Measurements from ENCODE around the gene MEGF11. TPM values are rescaled to one million over a fixed set of nuclear protein-coding genes. Genes with fewer than 3 reads are reported as not detected.

The MEGF11 gene
- total and polyA plus RNA-seq, 3 experiments from 2014 or later, result not detected

- H3K4me1 ChIP-seq (ENCODE audit: insufficient read depth, low read length), result no peaks in the 10 kb centered on the region
- POLR2A ChIA-PET, result no interaction called here
- H3K27me3 ChIP-seq (ENCODE audit: insufficient read depth, low read length, poor library complexity, severe bottlenecking), result no peaks in the 10 kb centered on the region
- Mint-ChIP-seq H3K4me1 (no peaks in the 10 kb centered on the region), H3K4me3 (no peak overlapping the region), H3K36me3 (no peaks in the 10 kb centered on the region), H3K27ac (no peak overlapping the region), H3K9me3 (no peaks in the 10 kb centered on the region), H3K27me3 (peaks cover 20 to 60% of the 10 kb centered on the region in 2 donors)
- CTCF ChIA-PET, result no interaction called here
- no peak overlapping the region for H3K27ac ChIP-seq (ENCODE audit: low read depth, low read length)
- no peak for DNase-seq
- H3K9me3 ChIP-seq (ENCODE audit: low read length), result no peaks in the 10 kb centered on the region
- no peak overlapping the region for H3K4me3 ChIP-seq (ENCODE audit: low read length)
- H3K36me3 ChIP-seq (ENCODE audit: insufficient read depth, low read length), result no peaks in the 10 kb centered on the region
Measured at GRCh38 chr15:66025015-66025452, 228.5 kb downstream of the MEGF11 start.

- no peaks in the 10 kb centered on the region for H3K36me3 Mint-ChIP-seq
- ChIA-PET POLR2A (no interaction called here), CTCF (no interaction called here)
- Histone ChIP-seq H3K27ac (ENCODE audit: low read depth, low read length) (no peak overlapping the region), H3K27me3 (ENCODE audit: insufficient read depth, low read length, poor library complexity, severe bottlenecking) (no peaks in the 10 kb centered on the region), H3K4me3 (ENCODE audit: low read length) (no peak overlapping the region), H3K9me3 (ENCODE audit: low read length) (no peaks in the 10 kb centered on the region), H3K4me1 (ENCODE audit: insufficient read depth, low read length) (no peaks in the 10 kb centered on the region), H3K36me3 (ENCODE audit: insufficient read depth, low read length) (no peaks in the 10 kb centered on the region)
- H3K4me1 Mint-ChIP-seq, result no peaks in the 10 kb centered on the region
- no peak for DNase-seq
- H3K27ac Mint-ChIP-seq, result no peak overlapping the region
- H3K4me3 Mint-ChIP-seq, result no peak overlapping the region
- no peaks in the 10 kb centered on the region for H3K9me3 Mint-ChIP-seq
- peaks cover 16 to 59% of the 10 kb centered on the region in 2 donors for H3K27me3 Mint-ChIP-seq
Measured at GRCh38 chr15:66024116-66024515, 229.4 kb downstream of the MEGF11 start.

GRCh38 chr15:66023311-66023972, 230.1 kb downstream of the MEGF11 start:
- Mint-ChIP-seq H3K9me3 (no peaks in the 10 kb centered on the region), H3K27me3 (peaks cover 22 to 60% of the 10 kb centered on the region in 2 donors), H3K27ac (no peak overlapping the region), H3K36me3 (no peaks in the 10 kb centered on the region), H3K4me1 (no peaks in the 10 kb centered on the region), H3K4me3 (no peak overlapping the region)
- no peak for DNase-seq
- no peaks in the 10 kb centered on the region for H3K27me3 ChIP-seq (ENCODE audit: insufficient read depth, low read length, poor library complexity, severe bottlenecking)
- H3K27ac ChIP-seq (ENCODE audit: low read depth, low read length), result no peak overlapping the region
- H3K36me3 ChIP-seq (ENCODE audit: insufficient read depth, low read length), result no peaks in the 10 kb centered on the region
- no peaks in the 10 kb centered on the region for H3K9me3 ChIP-seq (ENCODE audit: low read length)
- ChIA-PET CTCF (no interaction called here), POLR2A (no interaction called here)
- no peak overlapping the region for H3K4me3 ChIP-seq (ENCODE audit: low read length)
- no peaks in the 10 kb centered on the region for H3K4me1 ChIP-seq (ENCODE audit: insufficient read depth, low read length)

GRCh38 chr15:66022163-66022525, 231.4 kb downstream of the MEGF11 start:
- DNase-seq, result no peak
- no peaks in the 10 kb centered on the region for H3K36me3 ChIP-seq (ENCODE audit: insufficient read depth, low read length)
- H3K9me3 ChIP-seq (ENCODE audit: low read length), result no peaks in the 10 kb centered on the region
- no peak overlapping the region for H3K27ac ChIP-seq (ENCODE audit: low read depth, low read length)
- H3K4me3 ChIP-seq (ENCODE audit: low read length), result no peak overlapping the region
- H3K9me3 Mint-ChIP-seq, result no peaks in the 10 kb centered on the region
- no peaks in the 10 kb centered on the region for H3K4me1 Mint-ChIP-seq
- H3K27me3 Mint-ChIP-seq, result peaks cover 22 to 60% of the 10 kb centered on the region in 2 donors
- POLR2A ChIA-PET, result no interaction called here
- H3K27ac Mint-ChIP-seq, result no peak overlapping the region
- no peak overlapping the region for H3K4me3 Mint-ChIP-seq
- CTCF ChIA-PET, result no interaction called here
- H3K27me3 ChIP-seq (ENCODE audit: insufficient read depth, low read length, poor library complexity, severe bottlenecking), result no peaks in the 10 kb centered on the region
- no peaks in the 10 kb centered on the region for H3K4me1 ChIP-seq (ENCODE audit: insufficient read depth, low read length)
- H3K36me3 Mint-ChIP-seq, result no peaks in the 10 kb centered on the region

- ChIA-PET POLR2A (no interaction called here), CTCF (no interaction called here)
- H3K27ac ChIP-seq (ENCODE audit: low read depth, low read length), result no peak overlapping the region
- H3K27me3 ChIP-seq (ENCODE audit: insufficient read depth, low read length, poor library complexity, severe bottlenecking), result no peaks in the 10 kb centered on the region
- H3K9me3 ChIP-seq (ENCODE audit: low read length), result no peaks in the 10 kb centered on the region
- DNase-seq, result no peak
- Mint-ChIP-seq H3K36me3 (no peaks in the 10 kb centered on the region), H3K4me1 (no peaks in the 10 kb centered on the region), H3K9me3 (no peaks in the 10 kb centered on the region), H3K27me3 (peaks cover 22 to 61% of the 10 kb centered on the region in 2 donors), H3K27ac (no peak overlapping the region), H3K4me3 (no peak overlapping the region)
- no peak overlapping the region for H3K4me3 ChIP-seq (ENCODE audit: low read length)
- H3K36me3 ChIP-seq (ENCODE audit: insufficient read depth, low read length), result no peaks in the 10 kb centered on the region
- H3K4me1 ChIP-seq (ENCODE audit: insufficient read depth, low read length), result no peaks in the 10 kb centered on the region
Measured at GRCh38 chr15:66021496-66022162, 231.9 kb downstream of the MEGF11 start.

GRCh38 chr15:66019826-66020398, 233.6 kb downstream of the MEGF11 start:
- CTCF ChIA-PET, result no interaction called here
- no peaks in the 10 kb centered on the region for H3K4me1 Mint-ChIP-seq
- H3K4me3 Mint-ChIP-seq, result no peak overlapping the region
- peaks cover 0 to 2% (median 0%) of the 10 kb centered on the region in 3 donors for H3K36me3 Mint-ChIP-seq
- POLR2A ChIA-PET, result no interaction called here
- H3K27me3 ChIP-seq (ENCODE audit: insufficient read depth, low read length, poor library complexity, severe bottlenecking), result no peaks in the 10 kb centered on the region
- no peak for DNase-seq
- no peak overlapping the region for H3K27ac Mint-ChIP-seq
- H3K36me3 ChIP-seq (ENCODE audit: insufficient read depth, low read length), result no peaks in the 10 kb centered on the region
- no peaks in the 10 kb centered on the region for H3K9me3 ChIP-seq (ENCODE audit: low read length)
- H3K4me3 ChIP-seq (ENCODE audit: low read length), result no peak overlapping the region
- no peaks in the 10 kb centered on the region for H3K4me1 ChIP-seq (ENCODE audit: insufficient read depth, low read length)
- H3K9me3 Mint-ChIP-seq, result peaks cover 0 to 3% (median 0%) of the 10 kb centered on the region in 5 donors
- peaks cover 16 to 53% of the 10 kb centered on the region in 2 donors for H3K27me3 Mint-ChIP-seq
- H3K27ac ChIP-seq (ENCODE audit: low read depth, low read length), result no peak overlapping the region

GRCh38 chr15:66019368-66019767, 234.2 kb downstream of the MEGF11 start:
- H3K27ac Mint-ChIP-seq, result no peak overlapping the region
- no peaks in the 10 kb centered on the region for H3K4me1 Mint-ChIP-seq
- peaks cover 0 to 2% (median 0%) of the 10 kb centered on the region in 3 donors for H3K36me3 Mint-ChIP-seq
- H3K36me3 ChIP-seq (ENCODE audit: insufficient read depth, low read length), result no peaks in the 10 kb centered on the region
- no peak overlapping the region for H3K27ac ChIP-seq (ENCODE audit: low read depth, low read length)
- no peaks in the 10 kb centered on the region for H3K27me3 ChIP-seq (ENCODE audit: insufficient read depth, low read length, poor library complexity, severe bottlenecking)
- H3K4me1 ChIP-seq (ENCODE audit: insufficient read depth, low read length), result no peaks in the 10 kb centered on the region
- POLR2A ChIA-PET, result no interaction called here
- H3K4me3 Mint-ChIP-seq, result no peak overlapping the region
- H3K9me3 ChIP-seq (ENCODE audit: low read length), result no peaks in the 10 kb centered on the region
- CTCF ChIA-PET, result no interaction called here
- DNase-seq, result no peak
- H3K9me3 Mint-ChIP-seq, result peaks cover 0 to 3% (median 0%) of the 10 kb centered on the region in 5 donors
- no peak overlapping the region for H3K4me3 ChIP-seq (ENCODE audit: low read length)
- peaks cover 12 to 47% of the 10 kb centered on the region in 2 donors for H3K27me3 Mint-ChIP-seq

GRCh38 chr15:66018488-66018797, 235.1 kb downstream of the MEGF11 start:
- Histone ChIP-seq H3K4me3 (ENCODE audit: low read length) (no peak overlapping the region), H3K27ac (ENCODE audit: low read depth, low read length) (no peak overlapping the region), H3K36me3 (ENCODE audit: insufficient read depth, low read length) (no peaks in the 10 kb centered on the region), H3K4me1 (ENCODE audit: insufficient read depth, low read length) (no peaks in the 10 kb centered on the region), H3K9me3 (ENCODE audit: low read length) (no peaks in the 10 kb centered on the region), H3K27me3 (ENCODE audit: insufficient read depth, low read length, poor library complexity, severe bottlenecking) (no peaks in the 10 kb centered on the region)
- ChIA-PET CTCF (no interaction called here), POLR2A (no interaction called here)
- H3K27me3 Mint-ChIP-seq, result peaks cover 11 to 46% of the 10 kb centered on the region in 2 donors
- no peak for DNase-seq
- H3K36me3 Mint-ChIP-seq, result peaks cover 0 to 2% (median 0%) of the 10 kb centered on the region in 3 donors
- H3K4me3 Mint-ChIP-seq, result no peak overlapping the region
- H3K4me1 Mint-ChIP-seq, result no peaks in the 10 kb centered on the region
- H3K27ac Mint-ChIP-seq, result no peak overlapping the region
- peaks cover 0 to 3% (median 0%) of the 10 kb centered on the region in 5 donors for H3K9me3 Mint-ChIP-seq
